Endothelial cell of umbilical vein (primary cell): ENCODE results near the gene PKD1L1. TPM values are rescaled to one million over a fixed set of nuclear protein-coding genes. Genes with fewer than 3 reads are reported as not detected.

ENCODE experiments used
- BruUV-seq: library from RNA; stranded (reverse); fragments of 400-500 nt; replicated peaks from 2 replicates; lab custom pipeline; 2021; lab: Mats Ljungman, UMichigan
- CTCF ChIA-PET: fragments of 300-600, 350-600 bp; sonication (Branson Sonifier 250); formaldehyde crosslinking; loops from one replicate; lab custom pipeline; 2021; ENCODE audit warnings: antibody characterized with exemption, inconsistent platforms; lab: Charles Lee
- POLR2A ChIA-PET: fragments of 300-600, 350-600 bp; sonication (Branson Sonifier 250); formaldehyde crosslinking; loops from one replicate; lab custom pipeline; 2021; ENCODE audit warnings: antibody characterized with exemption, inconsistent platforms; lab: Charles Lee
- DNase-seq: peaks from one replicate; pipeline ENCODE4 v3.0.0-alpha.2; 2011; ENCODE audit warnings: low read depth, low spot score
- FAIRE-seq: peaks from 2 replicates; lab custom pipeline; 2011; peaks lifted over from hg19 to GRCh38; lab: Jason Lieb, UNC
- H2AFZ ChIP-seq: 2 replicates; pipeline ENCODE4 v1.6.0; 2012; ENCODE audit warnings: low read depth, low read length, control low read depth, inconsistent platforms
- H3K27ac ChIP-seq: 2 replicates; pipeline ENCODE4 v1.5.1; 2011; ENCODE audit warnings: low read depth, mild to moderate bottlenecking, control low read depth, low read length, moderate library complexity; ENCODE audit not compliant: insufficient read depth
- H3K27me3 ChIP-seq, 2 experiments: 2 replicates each; pipeline versions ENCODE4 v1.6.0 to v1.6.1; 2011; ENCODE audit warnings: low read length in 2 of 2, mixed read lengths in 1 of 2; ENCODE audit not compliant: control insufficient read depth in 2 of 2, insufficient read depth in 2 of 2
- H3K36me3 ChIP-seq, 2 experiments: 2 replicates in 1 of 2; 3 replicates in 1 of 2; pipeline ENCODE4 v1.5.1; 2011; ENCODE audit warnings: low read length in 2 of 2, mild to moderate bottlenecking in 1 of 2, moderate library complexity in 1 of 2; ENCODE audit not compliant: control insufficient read depth in 2 of 2, insufficient read depth in 2 of 2; ENCODE audit errors: extremely low read depth in 1 of 2
- H3K4me1 ChIP-seq: 3 replicates; pipeline ENCODE4 v1.5.1; 2011; ENCODE audit warnings: mild to moderate bottlenecking, low read length; ENCODE audit not compliant: control insufficient read depth, insufficient read depth; ENCODE audit errors: extremely low read depth
- H3K4me2 ChIP-seq: 2 replicates; pipeline ENCODE4 v1.6.1; 2011; ENCODE audit warnings: low read length, control low read depth, mixed read lengths; ENCODE audit not compliant: insufficient read depth
- H3K4me3 ChIP-seq, 3 experiments: fragments of 200-600 bp in 1 of 3; sonication (generic), shearing (Covaris generic) in 1 of 3; replicated peaks in 1 of 3; 2 replicates each; pipeline ENCODE4 v1.5.1; 2011 to 2016; ENCODE audit warnings: control low read depth in 3 of 3, low read length in 3 of 3, mild to moderate bottlenecking in 2 of 3, inconsistent platforms in 1 of 3, low read depth in 1 of 3, moderate library complexity in 1 of 3; ENCODE audit not compliant: insufficient read depth in 1 of 3
- H3K79me2 ChIP-seq: 2 replicates; pipeline ENCODE4 v1.6.0; 2012; ENCODE audit warnings: low read length, inconsistent platforms; ENCODE audit not compliant: control insufficient read depth, insufficient read depth
- H3K9ac ChIP-seq: replicated peaks from 2 replicates; pipeline ENCODE3; 2011; ENCODE audit warnings: low read length, control low read depth; ENCODE audit not compliant: insufficient read depth; ENCODE audit errors: extremely low read depth
- H3K9me1 ChIP-seq: replicated peaks from 3 replicates; pipeline ENCODE4 v1.6.0; 2011; ENCODE audit warnings: mild to moderate bottlenecking, low read length; ENCODE audit not compliant: control insufficient read depth, insufficient read depth; ENCODE audit errors: extremely low read depth
- H3K9me3 ChIP-seq: replicated peaks from 2 replicates; pipeline ENCODE4 v1.5.1; 2012; ENCODE audit warnings: low read length, inconsistent platforms; ENCODE audit not compliant: control insufficient read depth, insufficient read depth
- H4K20me1 ChIP-seq: replicated peaks from 2 replicates; pipeline ENCODE3; 2011; ENCODE audit warnings: mild to moderate bottlenecking, low read length; ENCODE audit not compliant: control insufficient read depth, insufficient read depth; ENCODE audit errors: extremely low read depth
- JUN ChIP-seq: IDR thresholded peaks from 2 replicates; pipeline ENCODE4 v1.6.1; 2011; ENCODE audit warnings: borderline replicate concordance, low read depth; ENCODE audit not compliant: insufficient read length, insufficient read depth
- MYC ChIP-seq: IDR thresholded peaks from one replicate; pipeline ENCODE4 v1.6.1; 2011; ENCODE audit warnings: mild to moderate bottlenecking, low read depth, low read length
- POLR2AphosphoS5 ChIP-seq: IDR thresholded peaks from 2 replicates; pipeline ENCODE4 v1.6.1; 2012; ENCODE audit warnings: low read depth, mild to moderate bottlenecking, control low read depth, low read length, moderate library complexity; ENCODE audit not compliant: insufficient read depth
- dilution Hi-C: fragments of 300-500 bp; cut with MboI; formaldehyde crosslinking; loops from one replicate; pipeline ENCODE4 v1.15.0; 2019; ENCODE audit warnings: low sequenced_read_pairs; ENCODE audit not compliant: extremely low pct_ligation_motif_present
- intact Hi-C: fragments of 100-400 bp; cut with micrococcal nuclease; formaldehyde crosslinking; loops from one replicate; pipeline ENCODE4 v1.10.0; 2022
- polyA plus RNA-seq, 4 experiments: library from polyadenylated mRNA; depleted of rRNA in 3 of 4; stranded (reverse) in 3 of 4; unstranded in 1 of 4; fragments of >200 nt; gene quantifications; 2 replicates each; pipeline versions ENCODE4 v1.2.1 to v1.2.3, GENCODE V29; 2011 to 2012; ENCODE audit warnings: missing spikeins in 1 of 4
- total RNA-seq: library from RNA; stranded (reverse); gene quantifications from 2 replicates; pipeline ENCODE4 v1.2.3, GENCODE V29; 2021

PKD1L1 gene
- total and polyA plus RNA-seq, 2 donors (not counting 3 experiments of a cell fraction or from before 2014, with no cell fraction given): 4.1 to 5.9 TPM

DNA sequence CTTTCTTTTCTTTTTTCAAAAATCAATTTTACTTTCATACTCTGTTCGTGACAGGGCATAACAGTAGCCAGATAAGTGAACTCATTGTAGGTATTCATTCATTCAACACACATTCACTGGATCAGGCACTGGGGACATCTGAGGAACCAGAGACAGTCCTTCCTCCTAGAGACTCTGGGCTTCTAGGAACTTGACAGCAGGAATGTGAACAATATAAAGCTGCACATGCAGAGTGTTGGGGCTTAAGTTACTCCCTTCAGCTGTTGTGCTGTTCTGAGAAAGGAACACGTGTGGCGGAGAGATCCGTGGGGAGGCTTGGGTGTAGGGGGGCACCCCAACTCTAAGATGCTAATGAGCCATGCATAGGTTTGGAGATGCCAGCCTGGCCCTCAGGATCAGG lies 120.4 kb downstream of the PKD1L1 start:
- POLR2A ChIA-PET: no interaction called here
- dilution Hi-C loops: no loop called here
- H3K4me2 ChIP-seq: no peak overlapping the region
- H2AFZ ChIP-seq: no peak overlapping the region
- H3K4me3 ChIP-seq: no peak overlapping the region
- no peaks in the 10 kb centered on the region for H3K79me2 ChIP-seq
- no peaks in the 10 kb centered on the region for H4K20me1 ChIP-seq
- CTCF ChIA-PET: interaction anchor here (0.9 to 2.2 kb wide), 3 partner anchors 9 to 562 kb away, joined by 3 to 8 read pairs (median 6); no protein-coding TSS in a partner anchor
- H3K9me1 ChIP-seq: no peaks in the 10 kb centered on the region
- TF ChIP-seq MYC: no peak
- no peak for TF ChIP-seq JUN
- peaks cover 0 to 3% of the 10 kb centered on the region in 2 experiments for H3K27me3 ChIP-seq
- intact Hi-C loops: no loop called here
- no TSS peak for BruUV-seq
- no peaks in the 10 kb centered on the region for H3K4me1 ChIP-seq
- no peaks in the 10 kb centered on the region for H3K36me3 ChIP-seq
- no peak overlapping the region for H3K9ac ChIP-seq
- DNase-seq (no peak), FAIRE-seq (no peak)
- no peak overlapping the region for H3K27ac ChIP-seq
- no peaks in the 10 kb centered on the region for H3K9me3 ChIP-seq

DNA sequence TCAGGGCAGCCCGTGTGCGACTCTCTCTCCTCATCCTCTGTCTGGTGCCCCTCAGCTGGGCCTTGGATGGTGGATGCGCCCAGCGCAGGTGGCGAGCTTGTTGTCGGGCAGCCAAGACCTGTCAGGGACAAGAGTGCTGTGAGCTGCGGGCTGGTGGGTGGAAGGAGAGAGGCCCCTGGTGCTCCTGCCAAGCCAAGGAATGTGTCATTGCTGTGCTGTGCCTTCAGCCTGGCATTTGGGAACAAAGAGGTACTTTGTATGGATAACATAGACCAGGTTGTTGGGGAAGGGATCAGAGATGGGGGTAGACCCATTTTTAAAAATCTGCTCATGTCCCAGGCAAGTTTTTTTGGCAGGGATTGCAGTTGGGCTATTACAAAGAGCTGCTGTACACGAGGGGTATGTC lies 120.9 kb downstream of the PKD1L1 start:
- BruUV-seq: no TSS peak

More for the DNA sequence above, 120.9 kb downstream of the PKD1L1 start:
- H3K4me3 ChIP-seq: no peak overlapping the region
- H3K36me3 ChIP-seq: no peaks in the 10 kb centered on the region
- peaks cover 0 to 3% of the 10 kb centered on the region in 2 experiments for H3K27me3 ChIP-seq
- H3K9me1 ChIP-seq: no peaks in the 10 kb centered on the region
- TF ChIP-seq POLR2AphosphoS5: no peak
- ChIA-PET CTCF (interaction anchor here (1.1 to 2.2 kb wide), 3 partner anchors 8 to 561 kb away, joined by 3 to 8 read pairs (median 6); no protein-coding TSS in a partner anchor), POLR2A (no interaction called here)
- no peak overlapping the region for H3K4me2 ChIP-seq
- H3K4me1 ChIP-seq: no peaks in the 10 kb centered on the region
- dilution Hi-C loops (no loop called here), intact Hi-C loops (no loop called here)
- DNase-seq (no peak), FAIRE-seq (no peak)
- H3K79me2 ChIP-seq: no peaks in the 10 kb centered on the region
- no peaks in the 10 kb centered on the region for H4K20me1 ChIP-seq
- H3K27ac ChIP-seq: no peak overlapping the region
- no peak overlapping the region for H3K9ac ChIP-seq
- no peak overlapping the region for H2AFZ ChIP-seq
- H3K9me3 ChIP-seq: no peaks in the 10 kb centered on the region
